GM12878 (cell line): ENCODE measurements around the gene MST1R. TPM values are rescaled to one million over a fixed set of nuclear protein-coding genes. Genes with fewer than 3 reads are reported as not detected.
A peak's percentile ranks its signal among the peaks of the same experiment; 100 is the strongest.

ENCODE experiments used
- ATAC-seq: fragments of 200-7000 bp; cut with Tn5 transposase; 3 replicates; pipeline ENCODE4 v1.9.1; 2020; ENCODE audit warnings: mild to moderate bottlenecking, moderate library complexity
- BruUV-seq: library from RNA; stranded (reverse); fragments of 400-500 nt; replicated peaks from 2 replicates; lab custom pipeline; 2021; lab: Mats Ljungman, UMichigan
- CTCF ChIA-PET: fragments of 300-600 bp; sonication (Branson Sonifier 250); formaldehyde crosslinking; extraction: SDS; loops from one replicate; lab custom pipeline; 2021; ENCODE audit warnings: inconsistent platforms; lab: Yijun Ruan, JAX
- POLR2A ChIA-PET: fragments of 350-600 bp; formaldehyde crosslinking; extraction: SDS; loops from one replicate; lab custom pipeline; 2021; ENCODE audit warnings: inconsistent platforms; lab: Charles Lee
- RAD21 ChIA-PET: fragments of 300-600 bp; sonication (Branson Sonifier 250); formaldehyde crosslinking; loops from one replicate; lab custom pipeline; 2023; ENCODE audit warnings: antibody characterized with exemption; ENCODE audit not compliant: unreplicated experiment; lab: Charles Lee
- SMC1A ChIA-PET: fragments of 300-600 bp; sonication (Branson Sonifier 250); formaldehyde crosslinking; loops from one replicate; lab custom pipeline; 2023; ENCODE audit not compliant: unreplicated experiment, uncharacterized antibody; lab: Charles Lee
- DNase-seq: peaks from one replicate; pipeline ENCODE4 v3.0.0-alpha.2; 2011; ENCODE audit warnings: low read depth, low spot score
- FAIRE-seq: peaks from 3 replicates; lab custom pipeline; 2011; peaks lifted over from hg19 to GRCh38; lab: Jason Lieb, UNC
- H2AFZ ChIP-seq: 2 replicates; pipeline ENCODE4 v1.6.0; 2011; ENCODE audit warnings: low read depth, low read length, control low read depth; ENCODE audit not compliant: control insufficient read depth
- H3K27ac ChIP-seq: 2 replicates; pipeline ENCODE4 v1.5.1; 2011; ENCODE audit warnings: control low read depth; ENCODE audit not compliant: control insufficient read depth, insufficient read depth
- H3K27me3 ChIP-seq, 2 experiments: replicated peaks in 1 of 2; 2 replicates each; pipeline versions ENCODE4 v1.6.0 to v1.6.1; 2011; ENCODE audit warnings: low read length in 1 of 2; ENCODE audit not compliant: control insufficient read depth in 2 of 2, insufficient read depth in 2 of 2
- H3K36me3 ChIP-seq, 2 experiments: 2 replicates each; pipeline ENCODE4 v1.5.1; 2011; ENCODE audit warnings: low read length in 1 of 2; ENCODE audit not compliant: control insufficient read depth in 2 of 2, insufficient read depth in 2 of 2
- H3K4me1 ChIP-seq: 2 replicates; pipeline ENCODE4 v1.6.1; 2011; ENCODE audit warnings: mild to moderate bottlenecking, low read length, moderate library complexity, mixed read lengths; ENCODE audit not compliant: control insufficient read depth, insufficient read depth
- H3K4me2 ChIP-seq: 2 replicates; pipeline ENCODE4 v1.6.0; 2011; ENCODE audit warnings: control low read depth; ENCODE audit not compliant: control insufficient read depth, insufficient read depth
- H3K4me3 ChIP-seq: fragments of 200-600 bp; sonication (generic); 2 replicates; pipeline ENCODE4 v1.5.1; 2016
- H3K79me2 ChIP-seq: 2 replicates; pipeline ENCODE4 v1.6.0; 2011; ENCODE audit warnings: low read length; ENCODE audit not compliant: control insufficient read depth, insufficient read depth
- H3K9ac ChIP-seq: 2 replicates; pipeline ENCODE4 v1.8.0; 2011; ENCODE audit warnings: low read length, control low read depth, mixed read lengths; ENCODE audit not compliant: control insufficient read depth, insufficient read depth
- H3K9me3 ChIP-seq: replicated peaks from 3 replicates; pipeline ENCODE4 v1.5.1; 2011; ENCODE audit warnings: mild to moderate bottlenecking, low read length; ENCODE audit not compliant: control insufficient read depth, insufficient read depth
- H4K20me1 ChIP-seq: 2 replicates; pipeline ENCODE4 v1.6.0; 2011; ENCODE audit not compliant: control insufficient read depth, insufficient read depth
- BMI1 ChIP-seq: fragments of 450-650 bp; IDR thresholded peaks from 2 replicates; pipeline ENCODE4 v1.6.1; 2016; ENCODE audit warnings: mild to moderate bottlenecking, moderate library complexity, borderline replicate concordance
- IKZF1 ChIP-seq: fragments of 450-650 bp; conservative IDR thresholded peaks from 2 replicates; pipeline ENCODE4 v1.6.1; 2017; ENCODE audit warnings: antibody characterized with exemption, mild to moderate bottlenecking
- NR2F1 ChIP-seq: fragments of 450-650 bp; conservative IDR thresholded peaks from 2 replicates; pipeline ENCODE4 v1.6.1; 2017; ENCODE audit warnings: mild to moderate bottlenecking
- WGBS: methylation state at CpG from one replicate; pipeline ENCODE4 v1.1.6; 2016; ENCODE audit warnings: low lambda C conversion rate; ENCODE audit not compliant: insufficient replicate concordance, insufficient coverage; ENCODE audit errors: missing lambda C conversion rate; 5-methylcytosine and 5-hydroxymethylcytosine counted together
- in situ Hi-C: fragments of 300-500 bp; cut with MboI; formaldehyde crosslinking; loops from 9 replicates; pipeline ENCODE4 v1.14.3; 2018; ENCODE audit warnings: mixed read lengths
- intact Hi-C: fragments of 100-400 bp; cut with micrococcal nuclease; formaldehyde crosslinking; loops from one replicate; pipeline ENCODE4 v1.14.2; 2022; ENCODE audit not compliant: unreplicated experiment
- polyA plus RNA-seq, 11 experiments: library from polyadenylated mRNA; depleted of rRNA in 4 of 11; unstranded in 6 of 11; stranded (reverse) in 5 of 11; fragments of >200 nt; fragmentation: Nextera tagmentation in 4 of 11; fragmentation: Illumina TruSeq in 1 of 11; extraction: Ambion mirVana in 4 of 11; extraction: Trizol in 1 of 11; gene quantifications; 1 replicate in 1 of 11; 2 replicates in 10 of 11; pipeline versions ENCODE4 v1.2.1 to v1.2.3, GENCODE V29; 2011 to 2016; ENCODE audit warnings: inconsistent platforms in 2 of 11, missing spikeins in 2 of 11, low read depth in 1 of 11
- total RNA-seq, 4 experiments: library from RNA; depleted of rRNA in 3 of 4; stranded (reverse); fragments of >200 nt in 3 of 4; fragmentation: Illumina TruSeq in 1 of 4; extraction: Trizol in 1 of 4; gene quantifications; 2 replicates each; pipeline versions ENCODE4 v1.2.1 to v1.2.3, GENCODE V29; 2013 to 2021
- TF ChIP-seq, protein P1 (sequence below): fragments of 450-650 bp; conservative IDR thresholded peaks from 2 replicates; pipeline ENCODE4 v1.6.1; 2017; ENCODE audit warnings: mild to moderate bottlenecking, moderate library complexity
- TF ChIP-seq, protein P2 (sequence below): fragments of 450-650 bp; IDR thresholded peaks from 2 replicates; pipeline ENCODE4 v1.6.1; 2016; ENCODE audit warnings: mild to moderate bottlenecking

Gene MST1R
- total and polyA plus RNA-seq, 10 of the 15 experiments (the other 5 are each of a cell fraction or from before 2014, with no cell fraction given), result 0.40 to 5.6 (median 1.2) TPM

DNA sequence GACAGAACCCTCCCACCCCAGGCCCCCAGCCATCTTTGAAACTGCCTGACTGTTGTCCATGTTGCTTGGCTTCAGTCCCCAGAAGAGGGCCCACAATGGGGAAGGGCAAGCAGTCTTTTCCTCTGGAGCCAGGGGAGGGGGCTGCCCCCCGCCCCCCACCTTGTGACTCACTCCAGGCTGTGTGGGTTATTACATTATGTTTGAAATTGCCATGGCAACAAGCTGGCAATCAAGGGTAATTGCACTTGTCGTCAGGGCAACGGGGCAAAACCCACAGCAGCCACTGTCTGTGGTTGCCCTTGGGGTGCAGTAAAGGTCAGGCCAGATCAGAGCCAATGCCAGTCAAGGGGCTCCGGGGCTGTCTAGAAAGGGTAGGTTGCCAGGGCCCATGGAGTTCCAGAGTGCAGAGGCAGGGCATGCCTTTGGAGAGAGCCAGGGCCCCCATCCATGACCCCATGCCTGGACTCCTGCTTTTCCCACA is 30.8 kb downstream of the MST1R start:
- SMC1A ChIA-PET, result no interaction called here
- Histone ChIP-seq H3K79me2 (no peaks in the 10 kb centered on the region), H3K27ac (no peak overlapping the region), H3K4me3 (no peak overlapping the region), H4K20me1 (no peaks in the 10 kb centered on the region), H2AFZ (no peak overlapping the region), H3K9me3 (no peaks in the 10 kb centered on the region), H3K36me3 (no peaks in the 10 kb centered on the region), H3K9ac (no peak overlapping the region), H3K27me3 (peaks cover 2 to 11% of the 10 kb centered on the region in 2 experiments; a peak in 3 of 4 replicates), H3K4me1 (no peaks in the 10 kb centered on the region), H3K4me2 (no peak overlapping the region)
- TF ChIP-seq, protein P1, sequence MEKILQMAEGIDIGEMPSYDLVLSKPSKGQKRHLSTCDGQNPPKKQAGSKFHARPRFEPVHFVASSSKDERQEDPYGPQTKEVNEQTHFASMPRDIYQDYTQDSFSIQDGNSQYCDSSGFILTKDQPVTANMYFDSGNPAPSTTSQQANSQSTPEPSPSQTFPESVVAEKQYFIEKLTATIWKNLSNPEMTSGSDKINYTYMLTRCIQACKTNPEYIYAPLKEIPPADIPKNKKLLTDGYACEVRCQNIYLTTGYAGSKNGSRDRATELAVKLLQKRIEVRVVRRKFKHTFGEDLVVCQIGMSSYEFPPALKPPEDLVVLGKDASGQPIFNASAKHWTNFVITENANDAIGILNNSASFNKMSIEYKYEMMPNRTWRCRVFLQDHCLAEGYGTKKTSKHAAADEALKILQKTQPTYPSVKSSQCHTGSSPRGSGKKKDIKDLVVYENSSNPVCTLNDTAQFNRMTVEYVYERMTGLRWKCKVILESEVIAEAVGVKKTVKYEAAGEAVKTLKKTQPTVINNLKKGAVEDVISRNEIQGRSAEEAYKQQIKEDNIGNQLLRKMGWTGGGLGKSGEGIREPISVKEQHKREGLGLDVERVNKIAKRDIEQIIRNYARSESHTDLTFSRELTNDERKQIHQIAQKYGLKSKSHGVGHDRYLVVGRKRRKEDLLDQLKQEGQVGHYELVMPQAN, result no peak
- TF ChIP-seq IKZF1 (0 out of 2 replicates have a peak, but pooled peaks have one; percentile 12), NR2F1 (peak; percentile 73), BMI1 (peak; percentile 75)
- TF ChIP-seq, protein P2, sequence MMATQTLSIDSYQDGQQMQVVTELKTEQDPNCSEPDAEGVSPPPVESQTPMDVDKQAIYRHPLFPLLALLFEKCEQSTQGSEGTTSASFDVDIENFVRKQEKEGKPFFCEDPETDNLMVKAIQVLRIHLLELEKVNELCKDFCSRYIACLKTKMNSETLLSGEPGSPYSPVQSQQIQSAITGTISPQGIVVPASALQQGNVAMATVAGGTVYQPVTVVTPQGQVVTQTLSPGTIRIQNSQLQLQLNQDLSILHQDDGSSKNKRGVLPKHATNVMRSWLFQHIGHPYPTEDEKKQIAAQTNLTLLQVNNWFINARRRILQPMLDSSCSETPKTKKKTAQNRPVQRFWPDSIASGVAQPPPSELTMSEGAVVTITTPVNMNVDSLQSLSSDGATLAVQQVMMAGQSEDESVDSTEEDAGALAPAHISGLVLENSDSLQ, result peak; percentile 75
- ATAC-seq, result peak; percentile 74
- FAIRE-seq, result no peak
- CTCF ChIA-PET, result interaction anchor here (1.1 kb wide), 1 partner anchor 9 kb away, joined by 4 read pairs; no protein-coding TSS in a partner anchor
- intact Hi-C loops, result no loop called here
- in situ Hi-C loops, result no loop called here
- WGBS, result 0% methylated on average over 4 of the region's 4 CpGs
- RAD21 ChIA-PET, result no interaction called here
- POLR2A ChIA-PET, result no interaction called here
- DNase-seq, result no peak
- no TSS peak for BruUV-seq
